ENCODE data around the gene SMIM17.

SMIM17 gene

DNA sequence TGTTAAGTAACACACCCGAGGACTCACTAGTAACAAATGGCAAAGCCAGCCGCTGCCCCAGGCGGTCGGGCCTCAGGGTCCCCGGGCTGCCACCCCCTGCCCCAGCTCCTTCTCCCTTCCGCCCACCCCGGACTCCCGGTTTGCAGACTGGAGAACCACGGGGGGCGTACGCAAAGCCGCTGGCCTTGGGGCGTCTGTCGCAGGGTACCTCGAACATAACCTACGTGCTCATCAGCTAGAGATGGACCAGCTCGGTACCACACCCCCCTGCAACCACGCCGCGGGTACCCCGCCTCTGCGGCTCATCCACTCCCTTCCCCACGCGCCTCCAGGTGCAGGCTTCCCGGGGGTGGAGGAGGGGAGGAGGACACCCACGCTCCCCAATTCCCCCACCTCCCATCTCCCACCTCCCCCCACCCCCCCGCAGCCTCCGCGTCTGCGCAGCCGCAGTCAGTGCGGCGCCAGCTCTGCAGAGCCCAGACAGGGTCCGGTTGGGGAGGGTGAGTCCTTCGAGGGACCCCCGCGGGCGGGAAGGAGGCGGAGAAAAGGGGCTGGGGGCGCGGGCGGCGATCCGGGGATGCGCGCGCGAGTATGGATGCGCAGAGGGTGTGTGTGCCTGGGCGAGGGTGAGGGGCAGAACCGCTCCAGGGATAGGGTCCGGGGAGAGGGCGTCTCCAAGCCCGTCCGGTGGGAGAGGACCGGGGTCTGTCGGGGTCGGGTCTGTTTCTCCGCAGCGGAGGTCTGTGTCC, at the start of gene SMIM17:
TSS of gene SMIM17 (plus strand) at position 449 of the 749 bp plus-strand sequence. CDS start 2,509 bp downstream, outside the sequence.
- DNase-seq (ENCODE audit: low spot score) = no peak
- in situ Hi-C loops (cut with MboI; ENCODE audit: low sequenced_read_pairs, unreplicated experiment) = no loop called here
- TF ChIP-seq, protein P1, sequence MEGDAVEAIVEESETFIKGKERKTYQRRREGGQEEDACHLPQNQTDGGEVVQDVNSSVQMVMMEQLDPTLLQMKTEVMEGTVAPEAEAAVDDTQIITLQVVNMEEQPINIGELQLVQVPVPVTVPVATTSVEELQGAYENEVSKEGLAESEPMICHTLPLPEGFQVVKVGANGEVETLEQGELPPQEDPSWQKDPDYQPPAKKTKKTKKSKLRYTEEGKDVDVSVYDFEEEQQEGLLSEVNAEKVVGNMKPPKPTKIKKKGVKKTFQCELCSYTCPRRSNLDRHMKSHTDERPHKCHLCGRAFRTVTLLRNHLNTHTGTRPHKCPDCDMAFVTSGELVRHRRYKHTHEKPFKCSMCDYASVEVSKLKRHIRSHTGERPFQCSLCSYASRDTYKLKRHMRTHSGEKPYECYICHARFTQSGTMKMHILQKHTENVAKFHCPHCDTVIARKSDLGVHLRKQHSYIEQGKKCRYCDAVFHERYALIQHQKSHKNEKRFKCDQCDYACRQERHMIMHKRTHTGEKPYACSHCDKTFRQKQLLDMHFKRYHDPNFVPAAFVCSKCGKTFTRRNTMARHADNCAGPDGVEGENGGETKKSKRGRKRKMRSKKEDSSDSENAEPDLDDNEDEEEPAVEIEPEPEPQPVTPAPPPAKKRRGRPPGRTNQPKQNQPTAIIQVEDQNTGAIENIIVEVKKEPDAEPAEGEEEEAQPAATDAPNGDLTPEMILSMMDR (IDR thresholded peaks at IDR 0.05; ENCODE audit: borderline replicate concordance, control extremely low read depth, extremely low read depth, insufficient read depth, missing control alignments) = no peak

DNA sequence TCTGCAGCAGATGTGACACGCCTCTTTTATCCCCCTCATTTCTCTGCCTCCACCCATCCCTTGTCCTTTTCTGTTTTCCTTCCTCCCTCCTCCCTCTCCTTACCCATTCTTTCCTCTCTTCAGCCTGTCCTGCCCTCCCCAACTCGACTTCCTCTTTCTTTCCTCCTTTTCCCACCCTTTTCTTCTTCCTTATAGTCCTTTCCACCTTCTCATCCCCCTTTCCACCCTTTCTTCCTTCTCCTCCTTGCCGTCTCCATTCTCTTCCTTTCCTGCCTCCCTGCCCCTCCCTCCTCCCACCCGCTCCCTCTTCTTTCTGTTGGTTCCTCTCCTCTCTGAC, 48.5 kb upstream of the SMIM17 start:
- in situ Hi-C loops (cut with MboI; ENCODE audit: low sequenced_read_pairs, unreplicated experiment) = no loop called here
- TF ChIP-seq, protein P1 (IDR thresholded peaks at IDR 0.05; ENCODE audit: borderline replicate concordance, control extremely low read depth, extremely low read depth, insufficient read depth, missing control alignments) = no peak
- DNase-seq (ENCODE audit: low spot score) = no peak

DNA sequence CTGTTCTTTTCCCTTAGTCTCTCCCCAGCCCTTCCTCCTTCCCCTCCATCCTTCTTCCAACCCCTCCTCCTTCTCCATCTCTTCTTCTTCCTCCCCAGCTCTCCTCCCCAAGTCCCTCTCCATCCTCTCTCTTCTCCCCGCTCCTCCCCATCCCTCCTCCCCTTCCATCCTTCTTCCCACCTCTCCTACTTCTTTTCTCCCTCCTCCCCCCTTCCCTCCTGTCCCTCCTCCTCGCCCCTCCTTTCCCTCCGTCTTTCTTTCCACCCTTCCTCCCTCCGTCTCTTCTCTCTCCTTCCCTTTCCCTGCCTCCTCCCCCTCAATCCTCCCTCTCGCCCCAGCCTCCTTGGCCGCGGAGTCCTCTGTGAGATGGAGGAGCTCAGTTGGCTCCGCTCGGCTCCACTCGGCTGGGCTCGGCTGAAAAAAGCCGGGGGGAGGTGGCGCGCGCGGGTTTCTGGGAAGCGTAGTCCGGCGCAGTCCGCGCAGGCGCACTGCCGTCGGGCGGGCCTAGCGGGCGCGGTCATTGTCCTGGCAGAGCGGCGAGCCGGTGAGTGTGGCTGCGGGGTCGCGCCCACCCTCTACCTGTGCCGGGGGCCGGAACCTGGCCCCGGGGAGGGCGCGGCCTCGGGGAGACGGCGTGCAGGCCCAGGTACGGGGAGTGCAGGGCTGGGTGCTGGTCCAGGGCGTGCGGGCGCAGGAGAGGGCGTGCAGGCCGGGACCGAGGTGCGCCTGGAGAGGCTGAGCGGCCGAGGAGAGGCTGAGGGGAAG, 48.0 kb upstream of the SMIM17 start, which contains the start of gene ZNF71:
TSS of gene ZNF71 (plus strand) at position 520 of the 765 bp plus-strand sequence. CDS start 6,257 bp downstream, outside the sequence.
- TF ChIP-seq, protein P1 (IDR thresholded peaks at IDR 0.05; ENCODE audit: borderline replicate concordance, control extremely low read depth, extremely low read depth, insufficient read depth, missing control alignments) = no peak
- in situ Hi-C loops (cut with MboI; ENCODE audit: low sequenced_read_pairs, unreplicated experiment) = no loop called here
- DNase-seq (ENCODE audit: low spot score) = peak; percentile 97

DNA sequence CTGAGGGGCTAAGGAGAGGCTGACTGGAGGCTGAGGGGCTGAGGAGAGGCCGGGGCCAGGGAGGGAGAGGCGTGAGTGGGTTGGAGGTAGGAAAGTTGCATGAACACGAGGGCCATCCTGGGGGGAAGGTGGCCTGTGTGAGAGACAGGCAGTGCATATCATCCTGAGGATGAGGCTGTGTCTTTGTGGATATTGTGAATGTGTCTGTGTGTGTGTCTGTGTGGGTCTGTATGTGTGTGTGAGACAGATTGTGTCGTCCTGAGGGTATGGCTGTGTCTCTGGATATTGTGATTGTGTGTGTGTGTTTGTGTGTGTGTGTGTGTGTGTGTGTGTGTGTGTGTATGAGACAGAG, 47.4 kb upstream of the SMIM17 start:
- TF ChIP-seq, protein P1 (IDR thresholded peaks at IDR 0.05; ENCODE audit: borderline replicate concordance, control extremely low read depth, extremely low read depth, insufficient read depth, missing control alignments) = no peak
- in situ Hi-C loops (cut with MboI; ENCODE audit: low sequenced_read_pairs, unreplicated experiment) = no loop called here
- no peak for DNase-seq (ENCODE audit: low spot score)

DNA sequence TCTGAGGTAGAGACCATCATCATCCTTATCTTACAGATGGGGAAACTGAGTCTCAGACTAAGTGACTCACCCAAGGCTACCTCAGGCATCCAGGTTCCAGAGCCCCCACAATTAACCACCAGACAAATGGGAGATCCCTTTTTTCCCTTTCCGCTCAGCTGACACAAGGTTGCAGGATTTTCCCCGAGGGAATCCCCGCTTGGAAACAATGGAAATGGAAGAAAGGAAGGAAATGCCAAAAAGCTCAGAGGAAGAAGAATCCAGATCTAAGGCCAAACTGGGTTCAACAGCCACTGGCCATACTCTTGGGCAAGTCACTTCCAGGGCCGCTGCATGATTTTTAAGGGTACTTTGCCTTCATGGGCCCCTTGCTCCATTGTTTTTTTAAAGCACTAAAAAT, 46.3 kb upstream of the SMIM17 start:
- DNase-seq (ENCODE audit: low spot score) = no peak
- TF ChIP-seq, protein P1 (IDR thresholded peaks at IDR 0.05; ENCODE audit: borderline replicate concordance, control extremely low read depth, extremely low read depth, insufficient read depth, missing control alignments) = no peak
- in situ Hi-C loops (cut with MboI; ENCODE audit: low sequenced_read_pairs, unreplicated experiment) = no loop called here

DNA sequence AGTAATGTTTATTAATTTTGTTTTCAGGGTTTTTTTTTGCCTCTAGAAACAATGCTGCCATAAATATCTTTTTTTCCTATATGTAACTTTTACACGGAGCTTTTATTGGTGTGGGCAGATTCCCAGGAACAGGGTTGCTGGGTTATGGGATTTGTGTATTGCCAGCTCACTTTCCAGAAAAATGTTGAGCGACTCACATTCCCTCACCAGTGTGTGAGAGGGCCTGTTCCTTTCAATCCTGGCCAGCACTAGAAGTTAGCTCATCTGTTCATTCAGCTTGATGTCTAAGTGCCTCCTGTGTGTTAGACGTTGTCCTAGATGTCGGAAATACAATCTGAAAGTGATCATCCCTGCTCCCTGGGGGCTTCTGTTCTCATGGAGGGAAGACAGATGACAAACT, 45.3 kb upstream of the SMIM17 start:
- DNase-seq (ENCODE audit: low spot score) = no peak
- TF ChIP-seq, protein P1 (IDR thresholded peaks at IDR 0.05; ENCODE audit: borderline replicate concordance, control extremely low read depth, extremely low read depth, insufficient read depth, missing control alignments) = no peak
- in situ Hi-C loops (cut with MboI; ENCODE audit: low sequenced_read_pairs, unreplicated experiment) = no loop called here
